NCI-H1105 (cell line): Measurements from ENCODE around the gene ANKZF1.
"Not testable (repeated sequence)": the region's sequence is repeated elsewhere in the genome, so short reads cannot be mapped to it uniquely, and the experiment has no call there.

Experiments used
- DNase-seq: peaks from one replicate; lab custom pipeline; 2025; lab: John Stamatoyannopoulos, UW

ANKZF1 gene, protein sequence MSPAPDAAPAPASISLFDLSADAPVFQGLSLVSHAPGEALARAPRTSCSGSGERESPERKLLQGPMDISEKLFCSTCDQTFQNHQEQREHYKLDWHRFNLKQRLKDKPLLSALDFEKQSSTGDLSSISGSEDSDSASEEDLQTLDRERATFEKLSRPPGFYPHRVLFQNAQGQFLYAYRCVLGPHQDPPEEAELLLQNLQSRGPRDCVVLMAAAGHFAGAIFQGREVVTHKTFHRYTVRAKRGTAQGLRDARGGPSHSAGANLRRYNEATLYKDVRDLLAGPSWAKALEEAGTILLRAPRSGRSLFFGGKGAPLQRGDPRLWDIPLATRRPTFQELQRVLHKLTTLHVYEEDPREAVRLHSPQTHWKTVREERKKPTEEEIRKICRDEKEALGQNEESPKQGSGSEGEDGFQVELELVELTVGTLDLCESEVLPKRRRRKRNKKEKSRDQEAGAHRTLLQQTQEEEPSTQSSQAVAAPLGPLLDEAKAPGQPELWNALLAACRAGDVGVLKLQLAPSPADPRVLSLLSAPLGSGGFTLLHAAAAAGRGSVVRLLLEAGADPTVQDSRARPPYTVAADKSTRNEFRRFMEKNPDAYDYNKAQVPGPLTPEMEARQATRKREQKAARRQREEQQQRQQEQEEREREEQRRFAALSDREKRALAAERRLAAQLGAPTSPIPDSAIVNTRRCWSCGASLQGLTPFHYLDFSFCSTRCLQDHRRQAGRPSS

DNA sequence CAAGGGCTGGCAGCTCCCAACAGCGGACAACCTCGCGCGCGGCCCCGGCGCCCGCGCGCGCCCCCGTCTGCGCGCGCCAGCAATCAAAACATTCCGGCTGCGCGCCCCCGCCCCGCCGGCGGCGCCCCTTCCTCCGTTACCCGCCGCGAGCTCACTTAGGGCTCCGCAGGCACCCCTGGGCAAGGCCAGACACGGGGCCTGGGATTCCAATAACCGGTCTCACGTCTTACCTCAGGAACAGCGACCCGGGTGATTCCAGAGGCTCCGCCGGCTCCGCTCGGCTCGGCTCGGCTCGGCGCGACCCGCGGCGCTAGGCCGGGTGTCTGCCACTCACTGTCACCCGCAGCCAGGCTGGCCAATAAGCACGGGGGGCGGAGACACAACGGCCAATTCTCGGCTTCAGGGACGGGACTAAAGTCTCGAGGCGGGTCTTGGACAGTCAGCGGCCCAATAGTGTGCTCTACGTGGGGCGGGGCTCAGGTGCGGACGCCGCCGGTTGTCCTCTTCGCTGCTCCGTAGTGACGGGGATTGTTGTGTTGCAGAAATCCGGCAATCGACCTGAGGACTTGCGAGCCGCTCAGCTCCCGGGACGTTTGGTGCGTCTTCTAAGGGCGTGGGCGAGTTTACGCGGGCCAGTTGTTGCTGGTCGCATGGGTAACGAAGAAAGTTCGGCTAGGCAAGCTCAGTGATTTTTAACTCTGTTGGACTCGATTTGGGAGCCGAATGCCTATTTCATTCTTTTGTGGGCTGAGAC, at the start of gene ANKZF1, which contains the start of gene ATG9A:
TSS of gene ANKZF1 (plus strand) at position 502 of the 754 bp plus-strand sequence. CDS start 452 bp downstream, outside the sequence.
TSS of gene ATG9A (minus strand) at position 332 of the 754 bp plus-strand sequence. CDS start 1,612 bp downstream, outside the sequence.
- peak; percentile 94 for DNase-seq

DNA sequence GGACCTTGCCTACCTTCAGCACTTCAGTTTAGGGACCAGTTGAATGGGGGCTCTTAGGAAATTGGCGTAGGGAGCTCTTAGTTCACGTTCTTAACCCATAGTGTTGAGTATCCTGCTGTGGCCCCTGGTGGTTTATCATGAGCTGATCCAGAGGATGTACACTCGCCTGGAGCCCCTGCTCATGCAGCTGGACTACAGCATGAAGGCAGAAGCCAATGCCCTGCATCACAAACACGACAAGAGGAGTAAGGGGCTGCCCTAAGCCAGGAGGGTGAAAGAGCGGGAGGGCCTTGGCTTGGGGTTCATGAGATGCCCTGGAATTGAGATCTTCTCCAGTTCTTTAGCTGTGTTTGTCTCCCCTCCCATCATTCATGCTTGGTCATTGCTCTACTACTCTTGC, 48.6 kb upstream of the ANKZF1 start:
- no peak for DNase-seq

DNA sequence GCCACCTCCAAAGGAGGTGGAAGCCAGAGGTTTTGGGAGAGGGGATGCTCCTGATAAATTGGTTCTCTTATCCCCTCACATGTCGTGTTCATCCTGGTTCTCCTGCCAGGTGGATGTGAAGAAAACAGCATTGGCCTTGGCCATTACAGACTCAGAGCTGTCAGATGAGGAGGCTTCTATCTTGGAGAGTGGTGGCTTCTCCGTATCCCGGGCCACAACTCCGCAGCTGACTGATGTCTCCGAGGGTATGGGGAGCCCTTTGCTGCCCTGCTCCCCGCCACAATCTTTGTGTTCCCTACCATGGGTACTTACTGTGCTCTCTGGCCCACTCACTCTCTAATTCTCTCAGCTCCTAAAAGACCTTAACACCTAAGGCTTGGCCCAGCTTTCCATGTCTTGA, 48.1 kb upstream of the ANKZF1 start:
- DNase-seq, result no peak

DNA sequence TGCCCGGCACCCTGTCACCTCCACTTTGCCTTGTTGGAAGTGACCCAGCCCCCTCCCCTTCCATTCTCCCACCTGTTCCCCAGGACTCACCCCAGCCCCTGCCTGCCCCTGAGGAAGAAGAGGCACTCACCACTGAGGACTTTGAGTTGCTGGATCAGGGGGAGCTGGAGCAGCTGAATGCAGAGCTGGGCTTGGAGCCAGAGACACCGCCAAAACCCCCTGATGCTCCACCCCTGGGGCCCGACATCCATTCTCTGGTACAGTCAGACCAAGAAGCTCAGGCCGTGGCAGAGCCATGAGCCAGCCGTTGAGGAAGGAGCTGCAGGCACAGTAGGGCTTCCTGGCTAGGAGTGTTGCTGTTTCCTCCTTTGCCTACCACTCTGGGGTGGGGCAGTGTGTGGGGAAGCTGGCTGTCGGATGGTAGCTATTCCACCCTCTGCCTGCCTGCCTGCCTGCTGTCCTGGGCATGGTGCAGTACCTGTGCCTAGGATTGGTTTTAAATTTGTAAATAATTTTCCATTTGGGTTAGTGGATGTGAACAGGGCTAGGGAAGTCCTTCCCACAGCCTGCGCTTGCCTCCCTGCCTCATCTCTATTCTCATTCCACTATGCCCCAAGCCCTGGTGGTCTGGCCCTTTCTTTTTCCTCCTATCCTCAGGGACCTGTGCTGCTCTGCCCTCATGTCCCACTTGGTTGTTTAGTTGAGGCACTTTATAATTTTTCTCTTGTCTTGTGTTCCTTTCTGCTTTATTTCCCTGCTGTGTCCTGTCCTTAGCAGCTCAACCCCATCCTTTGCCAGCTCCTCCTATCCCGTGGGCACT, 47.1 kb upstream of the ANKZF1 start:
- DNase-seq, result no peak

DNA sequence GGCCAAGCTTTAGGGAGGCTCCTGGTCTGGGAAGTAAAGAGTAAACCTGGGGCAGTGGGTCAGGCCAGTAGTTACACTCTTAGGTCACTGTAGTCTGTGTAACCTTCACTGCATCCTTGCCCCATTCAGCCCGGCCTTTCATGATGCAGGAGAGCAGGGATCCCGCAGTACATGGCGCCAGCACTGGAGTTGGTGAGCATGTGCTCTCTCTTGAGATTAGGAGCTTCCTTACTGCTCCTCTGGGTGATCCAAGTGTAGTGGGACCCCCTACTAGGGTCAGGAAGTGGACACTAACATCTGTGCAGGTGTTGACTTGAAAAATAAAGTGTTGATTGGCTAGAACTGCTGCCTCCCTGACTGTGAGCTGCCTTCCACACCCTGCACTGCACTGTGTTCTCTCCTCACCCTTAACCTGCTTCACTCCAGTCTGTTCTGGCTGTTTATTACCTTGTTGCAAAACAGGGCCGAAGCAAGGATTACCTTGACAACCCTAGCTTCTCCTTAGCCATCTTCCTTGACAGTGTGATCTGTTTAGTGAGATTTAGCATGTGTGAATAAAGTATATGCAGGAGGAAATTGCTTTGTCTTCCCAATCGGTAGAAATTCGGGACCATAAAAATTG, 46.3 kb upstream of the ANKZF1 start:
- no peak for DNase-seq

DNA sequence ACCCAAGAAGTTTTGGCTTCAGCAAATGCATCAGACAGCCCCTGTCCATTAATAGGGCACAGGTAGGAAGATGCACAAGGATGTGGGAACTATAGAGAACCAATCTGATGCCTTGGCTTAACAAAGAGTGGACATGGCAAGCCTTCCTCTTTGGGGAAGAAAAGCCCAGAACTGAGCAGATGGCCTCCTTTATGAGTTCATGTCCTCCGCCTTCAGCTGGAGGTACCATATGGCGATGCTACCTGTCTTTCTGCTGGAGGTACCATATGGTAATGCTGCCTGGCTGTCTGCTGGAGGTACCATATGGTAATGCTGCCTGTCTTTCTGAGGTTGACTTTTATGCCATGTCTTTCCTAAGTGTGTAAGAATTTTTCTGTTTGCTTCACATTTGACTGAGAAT, 45.5 kb upstream of the ANKZF1 start:
- DNase-seq, result no peak

DNA sequence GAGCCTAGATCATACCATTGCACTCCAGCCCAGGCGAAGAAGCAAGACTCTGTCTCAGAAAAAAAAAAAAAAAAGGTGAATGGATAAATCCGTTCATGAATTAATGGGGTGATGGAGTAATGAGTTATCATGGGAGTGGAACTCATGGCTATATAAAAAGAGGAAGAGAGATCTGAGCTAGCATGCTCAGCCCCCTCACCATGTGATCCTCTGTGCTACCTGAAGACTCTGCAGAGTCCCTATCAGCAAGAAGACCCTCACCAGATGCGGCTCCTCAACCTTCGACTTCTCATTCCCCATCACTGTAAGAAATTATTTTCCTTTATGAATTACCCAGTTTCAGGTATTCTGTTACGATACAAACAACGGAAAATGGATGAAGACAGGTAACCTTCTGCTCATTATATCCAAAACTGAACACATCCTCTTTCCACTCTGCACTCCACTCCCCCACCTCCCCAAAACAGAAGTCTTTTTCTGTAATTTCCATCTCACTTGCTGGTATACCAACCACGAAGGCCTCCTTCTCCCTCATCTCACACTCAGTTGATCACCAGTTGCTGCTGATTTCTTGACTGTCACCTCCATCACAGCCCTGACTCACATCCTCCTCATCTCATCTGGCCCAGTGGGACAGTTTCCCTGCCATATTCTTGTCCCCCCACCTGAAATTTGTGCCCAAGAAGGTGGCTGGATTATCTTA, 42.7 kb upstream of the ANKZF1 start:
- no peak for DNase-seq

DNA sequence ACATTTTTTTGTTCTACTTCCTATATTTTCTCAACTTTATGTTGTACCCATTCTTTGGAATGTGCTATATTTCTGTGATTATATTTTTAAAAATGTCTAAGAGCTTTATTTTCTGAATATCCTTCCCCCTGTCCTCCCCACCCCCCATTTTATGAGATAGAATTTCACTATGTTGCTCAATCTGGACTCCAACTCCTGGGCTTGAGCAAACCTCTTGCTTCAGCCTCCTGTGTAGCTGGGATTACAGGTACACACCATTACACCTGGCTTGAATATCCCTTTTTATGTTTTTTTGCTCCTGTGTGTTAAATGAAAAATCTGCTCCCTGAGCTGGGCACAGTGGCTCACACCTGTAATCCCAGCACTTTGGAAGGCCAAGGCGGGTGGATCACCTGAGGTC, 32.2 kb upstream of the ANKZF1 start:
- no peak for DNase-seq

DNA sequence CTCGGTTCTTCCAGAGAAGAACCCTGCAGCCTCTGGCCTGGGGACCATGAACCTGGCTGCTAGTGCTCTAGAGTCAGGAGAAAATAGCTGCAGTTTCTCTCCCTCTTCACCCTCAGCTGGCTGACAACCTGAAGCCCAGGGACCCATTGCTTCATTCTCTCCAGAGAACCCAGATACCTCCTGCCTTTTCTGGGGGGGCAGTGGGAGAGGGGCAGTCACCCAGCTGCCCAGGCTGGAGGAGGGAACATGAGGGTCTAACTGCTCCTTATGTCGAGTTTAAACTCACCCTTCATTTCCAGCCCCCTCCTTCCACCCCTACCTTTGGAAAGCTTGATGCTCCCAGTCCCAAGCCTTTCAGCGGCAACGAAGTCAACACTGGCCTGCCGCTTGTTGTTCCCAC, 30.6 kb upstream of the ANKZF1 start:
- DNase-seq, result no peak

DNA sequence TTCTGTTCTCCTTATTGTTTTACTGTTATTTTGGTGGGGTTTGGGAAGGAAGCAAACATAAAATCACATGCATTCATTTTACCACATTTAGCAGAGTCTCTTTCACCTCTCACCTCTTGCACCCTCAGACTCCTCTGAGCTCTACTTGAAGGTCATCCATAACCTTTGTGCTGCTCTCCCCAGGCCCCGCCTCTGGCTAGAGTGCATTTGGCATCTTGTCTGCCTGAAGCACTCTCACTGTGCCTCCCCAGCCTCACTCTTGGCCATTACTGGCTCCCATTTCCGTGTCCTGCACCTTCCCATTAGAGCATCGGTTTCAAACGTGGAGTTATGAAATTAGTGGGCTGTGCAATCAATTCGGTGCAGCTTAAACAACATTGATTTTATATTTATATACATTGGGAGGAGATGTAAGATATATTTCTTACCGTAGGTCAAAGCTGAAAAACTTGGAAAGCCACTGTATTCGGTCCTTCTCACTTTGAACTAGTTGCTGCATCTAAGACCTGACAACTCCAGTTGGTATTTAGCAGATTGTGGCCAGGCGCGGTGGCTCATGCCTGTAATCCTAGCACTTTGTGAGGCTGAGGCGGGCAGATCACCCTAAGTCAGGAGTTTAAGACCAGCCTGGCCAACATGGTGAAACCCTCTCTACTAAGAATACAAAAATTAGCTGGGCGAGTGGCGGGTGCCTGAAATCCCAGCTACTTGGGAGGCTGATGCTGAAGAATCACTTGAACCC, 30.0 kb upstream of the ANKZF1 start:
- DNase-seq, result no peak

DNA sequence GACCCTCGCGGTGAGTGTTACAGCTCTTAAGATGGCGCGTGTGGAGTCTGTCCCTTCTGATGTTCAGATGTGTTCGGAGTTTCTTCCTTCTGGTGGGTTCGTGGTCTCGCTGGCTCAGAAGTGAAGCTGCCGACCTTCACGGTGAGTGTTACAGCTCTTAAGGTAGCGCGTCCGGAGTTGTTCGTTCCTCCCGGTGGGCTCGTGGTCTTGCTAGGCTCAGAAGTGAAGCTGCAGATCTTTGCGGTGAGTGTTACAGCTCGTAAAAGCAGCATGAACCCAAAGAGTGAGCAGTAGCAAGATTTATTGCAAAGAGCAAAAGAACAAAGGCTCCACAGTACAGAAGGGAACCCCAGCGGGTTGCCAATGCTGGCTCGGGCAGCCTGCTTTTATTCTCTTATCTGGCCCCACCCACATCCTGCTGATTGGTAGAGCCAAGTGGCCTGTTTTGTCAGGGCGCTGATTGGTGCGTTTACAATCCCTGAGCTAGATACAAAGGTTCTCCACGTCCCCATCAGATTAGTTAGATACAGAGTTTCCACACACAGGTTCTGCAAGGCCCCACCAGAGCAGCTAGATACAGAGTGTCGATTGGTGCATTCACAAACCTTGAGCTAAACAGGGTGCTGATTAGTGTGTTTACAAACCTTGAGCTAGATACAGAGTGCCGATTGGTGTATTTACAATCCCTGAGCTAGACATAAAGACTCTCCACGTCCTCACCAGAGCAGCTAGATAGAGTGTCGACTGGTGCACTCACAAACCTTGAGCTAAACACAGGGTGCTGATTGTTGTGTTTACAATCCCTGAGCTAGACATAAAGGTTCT, 28.9 kb upstream of the ANKZF1 start:
- not testable (repeated sequence) for DNase-seq

DNA sequence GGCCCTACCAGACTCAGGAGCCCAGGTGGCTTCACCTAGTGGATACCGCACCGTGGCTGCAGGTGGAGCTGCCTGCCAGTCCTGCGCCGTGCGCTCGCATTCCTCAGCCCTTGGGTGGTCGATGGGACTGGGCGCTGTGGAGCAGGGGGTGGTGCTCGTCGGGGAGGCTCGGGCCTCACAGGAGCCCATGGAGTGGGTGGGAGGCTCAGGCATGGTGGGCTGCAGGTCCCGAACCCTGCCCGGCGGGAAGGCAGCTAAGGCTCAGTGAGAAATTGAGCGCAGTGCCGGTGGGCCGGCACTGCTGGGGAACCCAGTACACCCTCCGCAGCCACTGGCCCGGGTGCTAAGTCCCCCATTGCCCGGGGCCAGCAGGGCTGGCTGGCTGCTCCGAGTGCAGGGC, 28.3 kb upstream of the ANKZF1 start:
- not testable (repeated sequence) for DNase-seq

DNA sequence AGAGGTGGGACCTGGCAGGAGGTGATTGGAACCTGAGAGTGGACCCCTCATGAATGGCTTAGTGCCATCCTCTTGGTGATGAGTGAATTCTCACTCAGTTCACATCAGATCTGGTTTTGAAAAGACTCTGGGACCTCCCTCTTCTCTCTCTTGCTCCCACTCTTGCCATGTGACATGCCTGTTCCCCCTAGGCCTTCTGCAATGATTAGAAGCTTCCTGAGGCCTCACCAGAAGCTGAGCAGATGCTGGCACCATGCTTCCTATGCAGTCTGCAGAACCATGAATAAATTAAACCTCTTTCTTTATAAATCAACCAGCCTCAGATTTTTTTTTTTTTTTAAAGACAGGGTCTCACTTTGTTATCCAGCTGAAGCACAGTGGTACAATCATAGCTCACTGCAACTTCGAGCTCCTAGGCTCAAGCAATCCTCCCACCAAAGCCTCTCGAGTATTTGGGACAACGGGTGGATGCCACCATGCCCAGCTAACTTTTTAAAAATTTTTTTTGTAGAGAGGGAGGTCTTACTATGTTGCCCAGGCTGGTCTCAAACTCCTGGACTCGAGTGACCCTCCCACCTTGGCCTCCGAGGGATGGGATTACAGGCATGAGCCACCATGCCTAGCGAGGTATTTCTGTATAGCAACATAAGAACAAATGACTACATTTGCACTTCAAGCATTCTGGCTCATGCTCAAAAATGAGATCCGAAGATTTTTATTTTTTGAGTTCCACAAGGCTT, 25.0 kb upstream of the ANKZF1 start:
- DNase-seq, result no peak

DNA sequence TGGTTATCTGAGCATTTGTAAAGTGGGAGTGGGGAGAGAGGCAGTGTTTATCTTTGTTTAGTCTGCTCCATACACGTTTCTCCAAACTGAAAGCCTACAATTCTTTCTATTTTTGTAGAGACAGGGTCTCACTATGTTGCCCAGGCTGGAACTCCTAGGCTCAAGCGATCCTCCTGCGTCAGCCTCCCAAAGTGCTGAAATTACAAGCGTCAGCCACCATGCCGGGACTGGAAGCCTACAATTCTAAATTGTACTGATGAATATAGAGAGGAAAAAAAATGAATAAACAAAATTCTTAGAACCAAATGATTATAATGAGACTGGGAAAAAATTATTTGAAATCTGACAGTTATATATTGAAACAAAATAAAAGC, 24.5 kb upstream of the ANKZF1 start:
- DNase-seq, result no peak

DNA sequence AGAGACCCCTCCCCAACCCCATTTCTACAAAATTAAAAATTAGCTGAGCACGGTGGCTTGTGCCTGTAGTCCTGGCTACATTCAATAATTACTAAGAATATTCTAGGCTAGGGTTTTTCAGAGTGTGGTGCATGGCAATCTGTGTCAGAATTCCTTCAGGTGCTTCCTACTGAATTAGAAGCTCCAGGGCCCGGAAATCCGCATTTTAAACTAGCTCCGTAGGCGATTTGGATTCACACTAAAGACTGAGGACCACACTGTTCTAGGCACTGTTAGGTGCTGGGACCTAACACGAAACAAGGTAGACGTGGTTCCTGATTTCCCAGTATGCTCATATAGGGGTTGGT, 23.7 kb upstream of the ANKZF1 start:
- no peak for DNase-seq

DNA sequence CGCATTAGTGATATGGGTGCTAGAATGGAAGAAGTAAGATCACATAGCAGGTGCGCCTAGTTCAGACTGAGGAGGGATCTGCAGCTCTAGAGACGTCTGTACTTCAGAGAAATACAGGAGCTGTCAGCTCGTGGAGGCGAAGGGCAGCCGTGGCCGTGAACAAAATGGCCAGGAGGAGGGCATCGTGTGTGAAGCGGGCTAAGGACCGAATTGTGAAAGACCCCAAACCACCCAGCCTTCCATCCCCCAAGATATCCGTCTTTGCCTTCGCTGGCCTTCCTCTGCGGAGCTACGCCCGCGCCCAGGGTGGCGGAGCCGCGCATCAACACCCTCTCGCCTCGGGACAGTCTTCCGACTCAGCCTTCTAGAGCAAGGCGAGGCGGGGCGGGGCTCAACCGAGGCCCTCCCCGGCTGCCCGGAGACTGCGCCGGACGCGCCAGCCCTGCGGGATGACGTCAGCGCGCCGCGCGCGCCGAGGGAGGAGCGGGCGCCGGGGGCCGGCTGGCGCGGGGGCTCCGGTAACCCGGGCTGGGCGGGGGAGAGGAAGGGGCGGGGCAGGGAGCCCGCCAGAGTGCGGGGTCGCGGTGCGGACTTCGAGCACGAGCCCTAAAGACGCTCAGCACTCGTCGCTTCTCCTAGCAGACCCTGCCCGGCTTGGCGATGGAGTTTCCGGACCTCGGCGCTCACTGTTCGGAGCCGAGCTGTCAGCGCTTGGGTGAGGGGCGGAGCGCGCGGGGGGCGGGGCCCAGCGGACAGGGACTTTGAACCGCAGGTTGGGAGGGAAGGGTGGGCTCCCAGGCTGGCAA, 23.1 kb upstream of the ANKZF1 start, which contains the start of gene ZFAND2B:
TSS of gene ZFAND2B (plus strand) at position 455 of the 806 bp plus-strand sequence. CDS start at position 661, 206 bp downstream.
- DNase-seq, result peak; percentile 89

DNA sequence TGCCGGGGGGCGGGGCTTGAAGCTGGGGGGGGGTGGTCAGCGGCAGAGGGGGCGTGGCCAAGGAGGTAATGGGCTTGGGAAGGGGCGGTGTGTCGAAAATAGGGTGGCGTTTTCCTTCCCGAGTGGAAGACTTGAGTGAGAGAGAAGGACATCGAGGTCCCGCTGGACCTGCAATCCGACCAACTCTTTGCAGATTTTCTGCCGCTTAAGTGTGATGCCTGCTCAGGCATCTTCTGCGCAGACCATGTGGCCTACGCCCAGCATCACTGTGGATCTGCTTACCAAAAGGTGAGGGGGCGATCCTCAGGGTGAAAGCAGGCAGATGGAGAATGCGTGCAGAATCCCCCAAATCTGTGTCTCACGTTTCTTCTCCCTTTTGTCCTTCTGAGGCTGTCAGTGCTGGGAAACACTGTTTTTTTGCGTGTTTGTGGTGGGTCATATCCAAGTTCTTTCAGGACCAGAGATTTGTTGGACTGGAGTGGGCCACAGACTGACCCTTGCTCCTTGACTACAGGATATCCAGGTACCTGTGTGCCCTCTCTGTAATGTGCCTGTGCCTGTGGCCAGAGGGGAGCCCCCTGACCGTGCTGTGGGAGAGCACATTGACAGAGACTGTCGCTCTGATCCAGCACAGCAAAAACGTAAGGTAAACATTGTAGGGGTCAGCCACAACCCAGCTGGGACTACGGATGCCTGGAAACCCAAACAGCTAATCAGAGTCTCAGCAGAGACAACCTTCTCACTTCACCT, 22.3 kb upstream of the ANKZF1 start:
- DNase-seq, result no peak
